H1 (cell line): ENCODE measurements around the gene STIMATE. TPM values are rescaled to one million over a fixed set of nuclear protein-coding genes. Genes with fewer than 3 reads are reported as not detected.

Source experiments
- CTCF ChIP-seq, 3 experiments: IDR thresholded peaks; 1 replicate in 2 of 3; 2 replicates in 1 of 3; pipeline versions ENCODE4 v1.5.1 to v1.6.1; 2011; ENCODE audit warnings: low read length in 3 of 3, mild to moderate bottlenecking in 3 of 3, inconsistent platforms in 2 of 3, low read depth in 1 of 3, moderate library complexity in 1 of 3; ENCODE audit not compliant: insufficient read depth in 1 of 3; ENCODE audit errors: control extremely low read depth in 1 of 3
- HDAC2 ChIP-seq, 2 experiments: fragments of 300-600 bp in 1 of 2; sonication (generic) in 1 of 2; IDR thresholded peaks; 2 replicates each; pipeline ENCODE4 v1.6.1; 2011 to 2012; ENCODE audit warnings: low read depth in 2 of 2, low read length in 2 of 2, mild to moderate bottlenecking in 2 of 2, moderate library complexity in 2 of 2, borderline replicate concordance in 1 of 2, inconsistent platforms in 1 of 2
- SIX5 ChIP-seq: IDR thresholded peaks from 2 replicates; pipeline ENCODE4 v1.6.1; 2011; ENCODE audit warnings: mild to moderate bottlenecking, low read depth, low read length
- TBP ChIP-seq: IDR thresholded peaks from 2 replicates; pipeline ENCODE4 v1.6.1; 2011; ENCODE audit warnings: low read depth, low read length, improper control_type of control experiment
- polyA plus RNA-seq, 7 experiments: library from polyadenylated mRNA; depleted of rRNA in 3 of 7; stranded (reverse) in 5 of 7; unstranded in 2 of 7; fragments of >200 nt in 5 of 7; fragments of 200-250 nt in 2 of 7; gene quantifications; 1 replicate in 5 of 7; 2 replicates in 1 of 7; 4 replicates in 1 of 7; pipeline versions ENCODE4 v1.2.1 to v1.2.3, GENCODE V29; 2011 to 2013; ENCODE audit warnings: missing spikeins in 2 of 7, mixed read lengths in 2 of 7
- total RNA-seq: library from RNA; stranded (reverse); fragmentation: NEBNext Ultra II Directional; extraction: Animal tissue kit (Norgen Biotek cat#: 25700); gene quantifications from 2 replicates; pipeline ENCODE4 v1.2.1, GENCODE V29; 2021

Gene STIMATE
- total and polyA plus RNA-seq, 2 of the 8 experiments (the other 6 are each of a cell fraction or from before 2014, with no cell fraction given): 17.5 to 22.1 TPM

GRCh38 chr3:52891164-52891563 lies 6.2 kb downstream of the STIMATE start (continued):
- no peak for TF ChIP-seq CTCF (IDR thresholded peaks at IDR 0.05; ENCODE audit: control extremely low read depth in 1 of 3, insufficient read depth in 1 of 3, low read depth in 1 of 3, low read length in 3 of 3)
- no peak for TF ChIP-seq TBP
- no peak for TF ChIP-seq HDAC2 (IDR thresholded peaks at IDR 0.05; ENCODE audit: borderline replicate concordance in 1 of 2, low read depth in 2 of 2, low read length in 2 of 2)
- no peak for TF ChIP-seq SIX5
